GM20000 (cell line): ENCODE results near the gene GPR62.

ENCODE experiments used
- DNase-seq: peaks from one replicate; pipeline ENCODE4 v3.0.0; 2012; ENCODE audit warnings: low spot score
- TF ChIP-seq, protein P1 (sequence below): IDR thresholded peaks from 2 replicates; pipeline ENCODE4 v1.5.1; 2012; ENCODE audit warnings: mild to moderate bottlenecking, control low read depth; ENCODE audit errors: extremely low read depth, missing control alignments

GPR62 gene

DNA sequence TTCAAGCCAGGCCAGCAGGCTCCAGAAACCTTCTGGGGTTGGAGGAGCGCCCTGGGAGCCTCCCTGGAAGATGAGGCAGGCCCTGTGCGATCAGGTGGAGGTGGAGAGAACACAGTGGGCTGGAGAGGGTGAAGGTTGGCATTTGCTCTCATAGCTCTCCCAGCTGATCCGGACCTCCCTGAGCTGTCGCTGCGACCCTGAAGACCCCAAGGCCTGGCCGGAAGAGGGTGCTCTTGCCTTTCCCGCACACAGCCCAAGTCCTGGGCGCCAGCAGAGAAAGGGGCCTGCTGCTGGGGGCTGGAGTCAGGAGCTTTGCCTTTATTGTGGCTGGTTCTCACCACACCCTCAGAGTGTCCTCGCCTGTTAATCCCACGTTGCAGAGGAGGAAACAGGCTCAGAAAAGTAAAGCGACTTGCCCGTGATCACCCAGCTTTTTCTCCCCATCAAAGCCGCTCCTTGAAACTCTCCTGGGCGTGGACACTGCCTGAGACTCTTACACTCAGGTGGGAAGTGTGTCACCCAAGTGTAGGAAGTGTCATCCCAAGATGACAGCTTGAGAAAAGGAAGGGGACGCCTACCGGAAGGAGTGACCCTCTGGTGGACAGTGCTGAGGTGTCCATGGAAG is 49.1 kb downstream of the GPR62 start:
- TF ChIP-seq, protein P1, sequence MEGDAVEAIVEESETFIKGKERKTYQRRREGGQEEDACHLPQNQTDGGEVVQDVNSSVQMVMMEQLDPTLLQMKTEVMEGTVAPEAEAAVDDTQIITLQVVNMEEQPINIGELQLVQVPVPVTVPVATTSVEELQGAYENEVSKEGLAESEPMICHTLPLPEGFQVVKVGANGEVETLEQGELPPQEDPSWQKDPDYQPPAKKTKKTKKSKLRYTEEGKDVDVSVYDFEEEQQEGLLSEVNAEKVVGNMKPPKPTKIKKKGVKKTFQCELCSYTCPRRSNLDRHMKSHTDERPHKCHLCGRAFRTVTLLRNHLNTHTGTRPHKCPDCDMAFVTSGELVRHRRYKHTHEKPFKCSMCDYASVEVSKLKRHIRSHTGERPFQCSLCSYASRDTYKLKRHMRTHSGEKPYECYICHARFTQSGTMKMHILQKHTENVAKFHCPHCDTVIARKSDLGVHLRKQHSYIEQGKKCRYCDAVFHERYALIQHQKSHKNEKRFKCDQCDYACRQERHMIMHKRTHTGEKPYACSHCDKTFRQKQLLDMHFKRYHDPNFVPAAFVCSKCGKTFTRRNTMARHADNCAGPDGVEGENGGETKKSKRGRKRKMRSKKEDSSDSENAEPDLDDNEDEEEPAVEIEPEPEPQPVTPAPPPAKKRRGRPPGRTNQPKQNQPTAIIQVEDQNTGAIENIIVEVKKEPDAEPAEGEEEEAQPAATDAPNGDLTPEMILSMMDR, result no peak
- DNase-seq, result no peak

- TF ChIP-seq, protein P1, result no peak
- DNase-seq, result no peak
Measured at GRCh38 chr3:52004906-52005395, 49.8 kb downstream of the GPR62 start.

- TF ChIP-seq, protein P1, result no peak
- DNase-seq, result no peak
Measured at GRCh38 chr3:52005571-52005986, 50.4 kb downstream of the GPR62 start.

DNA sequence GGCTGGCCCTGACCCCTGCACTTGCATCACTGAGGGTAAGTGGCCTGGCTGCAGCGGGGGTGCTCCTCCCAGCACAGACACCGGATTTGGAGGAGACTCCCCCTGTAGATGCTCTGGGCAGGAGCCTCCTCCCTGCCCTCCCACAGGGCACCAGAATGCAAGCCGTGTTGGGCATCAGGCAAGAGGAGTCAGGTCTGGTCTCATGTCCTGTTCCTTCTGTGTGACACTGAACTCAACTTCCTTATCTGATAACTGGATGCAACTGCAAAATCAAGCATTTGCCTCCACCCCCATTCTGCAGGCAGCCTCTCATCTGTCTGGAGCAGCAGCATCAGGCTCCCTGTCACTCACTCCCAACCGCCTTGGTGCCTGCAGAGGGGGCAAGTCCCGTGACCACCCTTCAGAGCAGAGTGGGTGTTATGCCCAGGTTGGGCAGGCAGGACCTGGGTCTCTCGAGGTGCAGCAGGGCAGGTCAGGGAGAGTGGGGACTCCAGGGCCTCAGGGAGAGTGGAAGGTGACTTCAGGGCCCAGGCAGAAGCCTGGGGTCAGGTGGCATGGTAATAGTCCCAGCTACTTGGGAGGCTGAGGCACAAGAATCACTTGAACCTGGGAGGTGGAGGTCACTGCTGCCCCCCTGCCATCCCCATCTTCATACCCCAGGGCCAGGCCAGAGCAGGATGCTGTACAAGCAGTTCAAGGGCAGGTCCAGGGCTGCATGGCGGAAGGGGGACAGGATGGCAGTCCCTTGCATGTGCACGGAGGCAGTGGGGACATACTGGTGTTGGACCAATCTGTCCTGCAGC is 51.0 kb downstream of the GPR62 start:
- no peak for DNase-seq
- TF ChIP-seq, protein P1, result no peak

- no peak for DNase-seq
- TF ChIP-seq, protein P1, result no peak
Measured at GRCh38 chr3:52006820-52007133, 51.6 kb downstream of the GPR62 start.
